SK-N-SH (cell line): ENCODE measurements around the gene PLCB1.

Experiments
- CTCF ChIP-seq: fragments of 200-600 bp; sonication (generic); IDR thresholded peaks from 2 replicates; pipeline ENCODE4 v1.6.1; 2017; ENCODE audit warnings: antibody characterized with exemption, mild to moderate bottlenecking, moderate library complexity
- FOXM1 ChIP-seq: IDR thresholded peaks from 2 replicates; pipeline ENCODE4 v1.4.0; 2012; ENCODE audit warnings: low read depth, mild to moderate bottlenecking
- MXI1 ChIP-seq: IDR thresholded peaks from 2 replicates; pipeline ENCODE4 v1.6.1; 2012; ENCODE audit warnings: mild to moderate bottlenecking, low read depth, low read length, improper control_type of control experiment
- RCOR1 ChIP-seq: fragments of 150-350 bp; IDR thresholded peaks from 2 replicates; pipeline ENCODE4 v1.6.1; 2017; ENCODE audit warnings: antibody characterized with exemption, low read length
- SIN3A ChIP-seq: IDR thresholded peaks from 2 replicates; pipeline ENCODE4 v1.6.1; 2012; ENCODE audit warnings: low read depth, mild to moderate bottlenecking, low read length, moderate library complexity, borderline replicate concordance
- TAF1 ChIP-seq: IDR thresholded peaks from 2 replicates; pipeline ENCODE4 v1.6.1; 2012; ENCODE audit warnings: low read depth, mild to moderate bottlenecking, low read length, moderate library complexity, borderline replicate concordance
- TCF12 ChIP-seq: IDR thresholded peaks from 2 replicates; pipeline ENCODE4 v1.4.0; 2012

GRCh38 chr20:8913456-8913855 is 781.4 kb downstream of the PLCB1 start:
- no peak for TF ChIP-seq TCF12
- TF ChIP-seq MXI1, result no peak
- no peak for TF ChIP-seq FOXM1
- no peak for TF ChIP-seq CTCF
- TF ChIP-seq TAF1, result no peak
- no peak for TF ChIP-seq SIN3A
- no peak for TF ChIP-seq RCOR1
